HG02642 (cell line): ENCODE results near the gene PGAM5.
"Not testable (repeated sequence)": the region's sequence is repeated elsewhere in the genome, so short reads cannot be mapped to it uniquely, and the experiment has no call there.

Experiments
- ATAC-seq: cut with Tn5 transposase; IDR thresholded peaks from one replicate; pipeline ENCODE4 v1.9.1; 2021; ENCODE audit warnings: mild to moderate bottlenecking; ENCODE audit not compliant: unreplicated experiment, poor library complexity

Gene PGAM5

DNA sequence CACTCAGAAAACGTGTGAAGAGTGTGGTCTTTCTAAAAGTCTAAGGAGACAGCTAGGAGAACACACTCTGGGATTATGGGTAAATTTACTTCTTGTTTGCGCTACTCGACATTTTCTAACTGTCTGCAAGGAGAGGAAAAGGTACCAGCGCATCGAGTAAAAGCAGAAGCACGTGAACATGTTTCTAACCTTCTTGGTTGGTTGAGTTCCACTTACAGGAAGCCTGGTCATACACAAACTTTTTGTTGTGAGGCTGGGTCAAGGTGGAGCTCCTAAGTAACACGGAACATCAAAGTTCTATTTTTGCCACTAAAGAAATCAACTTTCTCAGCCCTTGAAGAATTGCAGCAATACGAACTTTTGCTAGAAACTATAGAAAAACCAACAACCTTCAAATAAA, 31.0 kb downstream of the PGAM5 start:
- no peak for ATAC-seq

GRCh38 chr12:132743831-132744230, 33.2 kb downstream of the PGAM5 start:
- ATAC-seq, result no peak

GRCh38 chr12:132746613-132747012, 36.0 kb downstream of the PGAM5 start:
- ATAC-seq, result no peak

DNA sequence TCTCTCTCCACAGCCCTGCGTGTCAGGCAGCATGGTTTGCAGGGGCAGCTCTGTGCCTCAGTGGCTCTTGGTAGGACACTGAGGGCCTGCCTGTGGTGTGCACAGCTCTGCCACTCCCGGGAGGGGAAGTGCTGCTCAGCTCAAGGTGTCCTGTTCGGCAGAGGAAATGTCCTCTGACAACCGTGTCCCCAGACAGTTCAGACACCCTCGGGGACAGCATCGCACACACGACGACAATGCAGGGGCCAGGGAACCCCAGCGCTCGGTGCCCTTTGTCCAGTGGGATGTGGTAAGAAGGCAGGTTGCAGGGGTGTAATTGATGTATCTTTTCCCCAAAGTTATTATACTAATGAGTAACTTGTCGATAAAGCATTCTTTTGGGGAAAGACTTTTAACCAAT, 36.8 kb downstream of the PGAM5 start:
- no peak for ATAC-seq

GRCh38 chr12:132747896-132748295, 37.3 kb downstream of the PGAM5 start:
- no peak for ATAC-seq

DNA sequence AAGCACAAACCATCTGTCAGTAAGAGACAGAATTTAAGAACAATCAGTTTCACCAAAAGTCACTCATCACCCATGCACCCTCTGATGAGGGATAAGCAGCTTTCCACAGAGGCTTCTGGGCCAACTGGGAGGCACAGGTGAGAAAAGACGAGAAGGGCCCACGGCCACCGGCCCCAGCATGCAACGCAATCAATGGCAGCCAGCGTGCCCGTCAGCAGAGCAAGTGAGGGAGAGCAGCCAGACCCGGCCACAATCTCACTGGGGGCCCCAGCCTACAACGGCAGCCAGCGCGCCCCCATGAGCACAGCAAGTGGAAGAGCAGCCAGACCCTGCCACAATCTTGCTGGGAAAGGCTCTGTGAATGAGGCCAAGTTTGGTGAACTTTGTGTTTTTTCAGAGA, 37.7 kb downstream of the PGAM5 start:
- ATAC-seq, result no peak

- not testable (repeated sequence) for ATAC-seq
These were observed 43.0 kb downstream of the PGAM5 start for GRCh38 chr12:132753670-132754069.

DNA sequence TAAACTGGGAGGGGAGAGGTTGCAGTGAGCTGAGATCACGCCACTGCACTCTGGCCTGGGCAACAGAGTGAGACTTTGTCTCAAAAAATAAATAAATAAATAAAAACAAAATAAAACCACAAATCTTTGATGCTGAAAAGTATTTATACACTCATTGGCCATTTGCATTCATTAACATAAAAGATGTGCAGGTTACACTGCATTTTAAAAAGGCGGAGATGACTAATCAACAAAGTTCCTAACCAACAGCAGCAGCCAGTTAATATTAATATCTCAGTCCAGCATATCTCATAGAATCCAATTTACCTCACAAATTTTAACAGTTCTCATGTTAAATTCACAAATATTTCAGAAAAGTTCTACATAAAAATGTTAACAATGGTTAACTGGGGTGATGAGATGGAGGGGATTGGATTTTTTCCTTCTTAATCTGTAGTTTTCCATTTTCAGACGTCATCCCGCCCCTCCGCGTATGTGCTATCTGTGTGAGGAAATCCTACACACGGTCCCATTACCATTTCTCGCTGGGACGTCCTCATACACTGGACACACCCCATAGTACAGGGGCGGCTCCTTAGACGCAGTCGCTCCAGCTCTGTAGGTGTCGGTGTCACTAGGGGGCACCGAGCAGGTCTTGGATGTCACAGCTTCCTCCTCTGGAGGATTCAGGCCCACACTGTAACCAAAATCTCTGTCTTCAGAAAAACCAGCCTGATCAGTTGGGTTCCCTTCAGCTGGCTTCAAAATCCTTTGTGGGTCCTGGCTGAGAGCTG, 43.7 kb downstream of the PGAM5 start:
- no peak for ATAC-seq

- ATAC-seq, result not testable (repeated sequence)
These were observed 48.2 kb downstream of the PGAM5 start for GRCh38 chr12:132758825-132759224.

GRCh38 chr12:132759359-132759758, 48.7 kb downstream of the PGAM5 start:
- ATAC-seq, result no peak

GRCh38 chr12:132761032-132761920, 50.6 kb downstream of the PGAM5 start, which contains the start of gene ANKLE2:
Gene ANKLE2 (minus strand): TSS chr12:132761832. CDS start chr12:132761798, 34 bp downstream.
- peak; percentile 47 for ATAC-seq

DNA sequence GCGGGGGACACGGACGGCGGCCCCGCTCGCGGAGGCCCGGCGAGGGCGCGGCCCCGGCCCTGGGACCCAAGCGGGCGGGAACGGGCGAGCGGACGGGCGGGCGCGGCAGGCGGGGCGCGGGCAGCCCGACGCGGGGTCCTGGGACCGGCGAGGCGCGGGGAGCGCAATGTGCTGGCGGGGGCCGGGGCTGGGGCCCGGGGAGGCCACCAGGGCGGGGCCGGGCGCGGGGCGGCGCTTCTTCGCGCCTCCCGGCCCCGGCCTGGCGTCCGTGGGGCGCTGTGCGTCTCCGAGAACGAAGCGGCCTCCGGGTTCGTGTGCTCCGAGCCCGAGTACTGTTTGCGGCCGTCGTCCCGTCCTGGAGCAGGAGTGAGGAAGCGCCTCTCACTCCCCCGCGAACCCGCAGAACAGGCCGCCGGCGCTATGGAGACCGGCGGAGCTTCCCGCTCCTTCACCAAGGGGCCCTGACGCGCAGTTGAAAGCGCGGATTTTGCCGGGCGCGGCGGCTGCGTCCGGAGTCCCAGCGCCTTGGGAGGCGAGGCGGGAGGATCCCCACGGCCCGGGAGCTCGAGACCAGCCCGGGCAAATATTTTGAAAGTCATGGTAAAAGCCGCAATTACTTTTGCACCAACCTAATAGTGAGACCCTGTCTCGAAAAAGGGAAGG, 51.4 kb downstream of the PGAM5 start:
- ATAC-seq, result peak; percentile 79

DNA sequence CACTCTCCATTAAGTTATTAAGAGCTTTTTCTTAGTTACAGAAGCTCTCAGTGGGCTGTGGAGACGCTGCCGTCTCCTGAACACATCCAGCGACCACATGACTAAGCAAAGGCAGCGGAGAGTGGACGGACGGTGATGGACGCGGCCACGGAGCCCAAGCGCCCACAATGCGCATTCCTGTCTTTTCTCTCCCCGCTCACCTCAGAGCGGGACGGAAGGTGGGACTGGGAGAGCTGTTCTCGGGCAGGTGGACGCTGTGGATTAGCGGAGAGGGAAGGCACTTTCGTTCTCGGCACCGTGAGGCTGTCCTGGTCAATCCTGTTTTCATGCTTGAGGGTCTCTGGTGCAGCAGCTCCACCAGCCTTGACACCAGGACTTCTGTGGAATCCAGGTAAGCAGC, 53.6 kb downstream of the PGAM5 start:
- no peak for ATAC-seq

- no peak for ATAC-seq
These were observed 54.7 kb downstream of the PGAM5 start for GRCh38 chr12:132765361-132765760.

GRCh38 chr12:132766380-132767085, 55.9 kb downstream of the PGAM5 start:
- no peak for ATAC-seq

- peak; percentile 52 for ATAC-seq
These were observed 60.6 kb downstream of the PGAM5 start for GRCh38 chr12:132771126-132771838.
